GM23338 (cell line): ENCODE results near the gene ZDHHC4. TPM values are rescaled to one million over a fixed set of nuclear protein-coding genes. Genes with fewer than 3 reads are reported as not detected.

ENCODE experiments used
- ATAC-seq: fragments of 200-7000 bp; cut with Tn5 transposase; 3 replicates; pipeline ENCODE4 v1.9.1; 2020
- DNase-seq: peaks from one replicate; pipeline ENCODE4 v3.0.0-alpha.2; 2015; ENCODE audit warnings: low spot score
- H2AFZ ChIP-seq: fragments of 200-600 bp; sonication (generic); 2 replicates; pipeline ENCODE4 v1.8.0; 2016; ENCODE audit warnings: antibody characterized with exemption, mild to moderate bottlenecking, moderate library complexity
- H3F3A ChIP-seq: fragments of 200-600 bp; sonication (generic); replicated peaks from 2 replicates; pipeline ENCODE4 v1.8.0; 2017; ENCODE audit warnings: antibody characterized with exemption, mixed run types, low read depth
- H3K27ac ChIP-seq: fragments of 200-600 bp; sonication (generic); 2 replicates; pipeline ENCODE4 v1.6.1; 2016; ENCODE audit warnings: low read depth
- H3K27me3 ChIP-seq: fragments of 200-600 bp; sonication (generic); 2 replicates; pipeline ENCODE4 v1.8.0; 2016; ENCODE audit warnings: mild to moderate bottlenecking, mixed run types, moderate library complexity; ENCODE audit not compliant: insufficient read depth
- H3K36me3 ChIP-seq: fragments of 200-600 bp; sonication (generic); 2 replicates; pipeline ENCODE4 v1.8.0; 2016; ENCODE audit warnings: mild to moderate bottlenecking; ENCODE audit not compliant: insufficient read depth
- H3K4me1 ChIP-seq: fragments of 200-600 bp; sonication (generic); 2 replicates; pipeline ENCODE4 v1.8.0; 2016; ENCODE audit warnings: mild to moderate bottlenecking, moderate library complexity; ENCODE audit not compliant: insufficient read depth
- H3K4me2 ChIP-seq: fragments of 200-600 bp; sonication (generic); 2 replicates; pipeline ENCODE4 v1.7.1; 2017; ENCODE audit warnings: mixed run types
- H3K4me3 ChIP-seq: fragments of 200-600 bp; sonication (generic); 2 replicates; pipeline ENCODE4 v1.6.1; 2016; ENCODE audit warnings: mixed run types
- H3K79me2 ChIP-seq: fragments of 200-600 bp; sonication (generic); replicated peaks from 2 replicates; pipeline ENCODE4 v1.8.0; 2017; ENCODE audit warnings: mild to moderate bottlenecking; ENCODE audit not compliant: insufficient read depth
- H3K9me2 ChIP-seq: fragments of 200-600 bp; sonication (generic); 2 replicates; pipeline ENCODE4 v1.8.0; 2017; ENCODE audit not compliant: insufficient read depth
- H4K20me1 ChIP-seq: fragments of 200-600 bp; sonication (generic); replicated peaks from 2 replicates; pipeline ENCODE4 v1.8.0; 2017; ENCODE audit warnings: mild to moderate bottlenecking; ENCODE audit not compliant: insufficient read depth
- H3K27ac Mint-ChIP-seq: 2 replicates; pipeline ENCODE4 v1.8.0; 2020; ENCODE audit warnings: inconsistent platforms, mild to moderate bottlenecking, moderate library complexity, mixed read lengths
- H3K27me3 Mint-ChIP-seq: 3 replicates; pipeline ENCODE4 v1.8.0; 2022; ENCODE audit warnings: low read depth, mild to moderate bottlenecking, moderate library complexity, mixed read lengths, inconsistent platforms; ENCODE audit not compliant: insufficient read depth, poor library complexity
- H3K36me3 Mint-ChIP-seq: 3 replicates; pipeline ENCODE4 v1.8.0; 2021; ENCODE audit warnings: low read depth, mild to moderate bottlenecking, inconsistent platforms, moderate library complexity, mixed read lengths
- H3K4me1 Mint-ChIP-seq: 3 replicates; pipeline ENCODE4 v1.8.0; 2020; ENCODE audit warnings: mild to moderate bottlenecking, inconsistent platforms, mixed read lengths
- H3K4me3 Mint-ChIP-seq: 3 replicates; pipeline ENCODE4 v1.8.0; 2021; ENCODE audit warnings: moderate library complexity, mild to moderate bottlenecking, inconsistent platforms, mixed read lengths
- H3K9me3 Mint-ChIP-seq: 3 replicates; pipeline ENCODE4 v1.8.0; 2020; ENCODE audit warnings: moderate library complexity, mild to moderate bottlenecking, inconsistent platforms, mixed read lengths
- CREB1 ChIP-seq: fragments of 250-450 bp; sonication (Bioruptor Pico); IDR thresholded peaks from 2 replicates; pipeline ENCODE4 v1.5.0; 2020; ENCODE audit warnings: low read depth, mild to moderate bottlenecking, moderate library complexity
- CTCF ChIP-seq, 2 experiments: fragments of 200-600 bp in 1 of 2; sonication (generic) in 1 of 2; conservative IDR thresholded peaks; 2 replicates each; pipeline versions ENCODE4 v1.5.1 to v1.6.1; 2016 to 2017; ENCODE audit warnings: antibody characterized with exemption in 2 of 2, low read depth in 2 of 2, mild to moderate bottlenecking in 2 of 2, moderate library complexity in 1 of 2
- EZH2 ChIP-seq: fragments of 200-600 bp; sonication (generic); IDR thresholded peaks from one replicate; pipeline ENCODE4 v1.8.0; 2017; ENCODE audit warnings: antibody characterized with exemption, mild to moderate bottlenecking, low read depth; ENCODE audit not compliant: unreplicated experiment
- EZH2phosphoT487 ChIP-seq: fragments of 200-600 bp; sonication (generic); IDR thresholded peaks from one replicate; pipeline ENCODE4 v1.8.1; 2018; ENCODE audit warnings: antibody characterized with exemption; ENCODE audit not compliant: unreplicated experiment
- NANOG ChIP-seq: IDR thresholded peaks from 2 replicates; pipeline ENCODE4 v1.6.1; 2016; ENCODE audit warnings: antibody characterized with exemption, borderline replicate concordance
- ZNF331 ChIP-seq: fragments of 250-450 bp; sonication (Bioruptor Pico); IDR thresholded peaks from 2 replicates; pipeline ENCODE4 v1.5.0; 2020; ENCODE audit warnings: low read depth, mild to moderate bottlenecking, moderate library complexity
- polyA plus RNA-seq: library from polyadenylated mRNA; unstranded; fragments of >200 nt; fragmentation: Nextera tagmentation; extraction: Ambion mirVana; gene quantifications from 2 replicates; pipeline ENCODE4 v1.2.1, GENCODE V29; 2016
- total RNA-seq: library from RNA; depleted of rRNA; stranded (reverse); fragments of >200 nt; shearing (Covaris generic); gene quantifications from 2 replicates; pipeline ENCODE4 v1.2.3, GENCODE V29; 2014
- TF ChIP-seq, protein P1 (sequence below): IDR thresholded peaks from one replicate; pipeline ENCODE4 v1.6.1; 2018; ENCODE audit warnings: antibody characterized with exemption; ENCODE audit not compliant: unreplicated experiment
- TF ChIP-seq, protein P2 (sequence below): fragments of 250-450 bp; sonication (Bioruptor Pico); IDR thresholded peaks from 2 replicates; pipeline ENCODE4 v1.5.0; 2020; ENCODE audit warnings: mild to moderate bottlenecking, moderate library complexity

ZDHHC4 gene
- total and polyA plus RNA-seq, 2 experiments from 2014 or later: 31.2 to 58.9 TPM

GRCh38 chr7:6621195-6622133, 44.2 kb downstream of the ZDHHC4 start (continued):
- no peak for TF ChIP-seq CTCF (conservative IDR thresholded peaks at IDR 0.05; ENCODE audit: low read depth in 2 of 2)
- TF ChIP-seq NANOG: no peak
- no peak for TF ChIP-seq ZNF331
- TF ChIP-seq CREB1 (CRISPR knock-in tag): no peak
- TF ChIP-seq EZH2: no peak

- H3K27me3 Mint-ChIP-seq: peaks cover 8% of the 10 kb centered on the region
- H3K27me3 ChIP-seq: no peaks in the 10 kb centered on the region
- no peaks in the 10 kb centered on the region for H3K79me2 ChIP-seq
- no peaks in the 10 kb centered on the region for H3K36me3 ChIP-seq
- H3K4me1 ChIP-seq: no peaks in the 10 kb centered on the region
- no peak overlapping the region for H3K27ac ChIP-seq
- no peak for ATAC-seq
- H3K36me3 Mint-ChIP-seq: peaks cover 31% of the 10 kb centered on the region
- no peaks in the 10 kb centered on the region for H3K9me2 ChIP-seq
- peaks cover 5% of the 10 kb centered on the region; the same call in 1 of the 3 replicates for H3K9me3 Mint-ChIP-seq
- H3F3A ChIP-seq: no peaks in the 10 kb centered on the region
- H3K4me3 Mint-ChIP-seq: no peak overlapping the region
- H3K27ac Mint-ChIP-seq: no peak overlapping the region
- no peak overlapping the region for H3K4me3 ChIP-seq
- peaks cover 3% of the 10 kb centered on the region; the same call in 1 of the 3 replicates for H3K4me1 Mint-ChIP-seq
- no peak overlapping the region for H3K4me2 ChIP-seq
- H2AFZ ChIP-seq: no peak overlapping the region
- no peak for DNase-seq
- no peaks in the 10 kb centered on the region for H4K20me1 ChIP-seq
- no peak for TF ChIP-seq NANOG
- no peak for TF ChIP-seq CTCF (conservative IDR thresholded peaks at IDR 0.05; ENCODE audit: low read depth in 2 of 2)
- TF ChIP-seq, protein P1, sequence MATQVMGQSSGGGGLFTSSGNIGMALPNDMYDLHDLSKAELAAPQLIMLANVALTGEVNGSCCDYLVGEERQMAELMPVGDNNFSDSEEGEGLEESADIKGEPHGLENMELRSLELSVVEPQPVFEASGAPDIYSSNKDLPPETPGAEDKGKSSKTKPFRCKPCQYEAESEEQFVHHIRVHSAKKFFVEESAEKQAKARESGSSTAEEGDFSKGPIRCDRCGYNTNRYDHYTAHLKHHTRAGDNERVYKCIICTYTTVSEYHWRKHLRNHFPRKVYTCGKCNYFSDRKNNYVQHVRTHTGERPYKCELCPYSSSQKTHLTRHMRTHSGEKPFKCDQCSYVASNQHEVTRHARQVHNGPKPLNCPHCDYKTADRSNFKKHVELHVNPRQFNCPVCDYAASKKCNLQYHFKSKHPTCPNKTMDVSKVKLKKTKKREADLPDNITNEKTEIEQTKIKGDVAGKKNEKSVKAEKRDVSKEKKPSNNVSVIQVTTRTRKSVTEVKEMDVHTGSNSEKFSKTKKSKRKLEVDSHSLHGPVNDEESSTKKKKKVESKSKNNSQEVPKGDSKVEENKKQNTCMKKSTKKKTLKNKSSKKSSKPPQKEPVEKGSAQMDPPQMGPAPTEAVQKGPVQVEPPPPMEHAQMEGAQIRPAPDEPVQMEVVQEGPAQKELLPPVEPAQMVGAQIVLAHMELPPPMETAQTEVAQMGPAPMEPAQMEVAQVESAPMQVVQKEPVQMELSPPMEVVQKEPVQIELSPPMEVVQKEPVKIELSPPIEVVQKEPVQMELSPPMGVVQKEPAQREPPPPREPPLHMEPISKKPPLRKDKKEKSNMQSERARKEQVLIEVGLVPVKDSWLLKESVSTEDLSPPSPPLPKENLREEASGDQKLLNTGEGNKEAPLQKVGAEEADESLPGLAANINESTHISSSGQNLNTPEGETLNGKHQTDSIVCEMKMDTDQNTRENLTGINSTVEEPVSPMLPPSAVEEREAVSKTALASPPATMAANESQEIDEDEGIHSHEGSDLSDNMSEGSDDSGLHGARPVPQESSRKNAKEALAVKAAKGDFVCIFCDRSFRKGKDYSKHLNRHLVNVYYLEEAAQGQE: no peak
- TF ChIP-seq, protein P2, sequence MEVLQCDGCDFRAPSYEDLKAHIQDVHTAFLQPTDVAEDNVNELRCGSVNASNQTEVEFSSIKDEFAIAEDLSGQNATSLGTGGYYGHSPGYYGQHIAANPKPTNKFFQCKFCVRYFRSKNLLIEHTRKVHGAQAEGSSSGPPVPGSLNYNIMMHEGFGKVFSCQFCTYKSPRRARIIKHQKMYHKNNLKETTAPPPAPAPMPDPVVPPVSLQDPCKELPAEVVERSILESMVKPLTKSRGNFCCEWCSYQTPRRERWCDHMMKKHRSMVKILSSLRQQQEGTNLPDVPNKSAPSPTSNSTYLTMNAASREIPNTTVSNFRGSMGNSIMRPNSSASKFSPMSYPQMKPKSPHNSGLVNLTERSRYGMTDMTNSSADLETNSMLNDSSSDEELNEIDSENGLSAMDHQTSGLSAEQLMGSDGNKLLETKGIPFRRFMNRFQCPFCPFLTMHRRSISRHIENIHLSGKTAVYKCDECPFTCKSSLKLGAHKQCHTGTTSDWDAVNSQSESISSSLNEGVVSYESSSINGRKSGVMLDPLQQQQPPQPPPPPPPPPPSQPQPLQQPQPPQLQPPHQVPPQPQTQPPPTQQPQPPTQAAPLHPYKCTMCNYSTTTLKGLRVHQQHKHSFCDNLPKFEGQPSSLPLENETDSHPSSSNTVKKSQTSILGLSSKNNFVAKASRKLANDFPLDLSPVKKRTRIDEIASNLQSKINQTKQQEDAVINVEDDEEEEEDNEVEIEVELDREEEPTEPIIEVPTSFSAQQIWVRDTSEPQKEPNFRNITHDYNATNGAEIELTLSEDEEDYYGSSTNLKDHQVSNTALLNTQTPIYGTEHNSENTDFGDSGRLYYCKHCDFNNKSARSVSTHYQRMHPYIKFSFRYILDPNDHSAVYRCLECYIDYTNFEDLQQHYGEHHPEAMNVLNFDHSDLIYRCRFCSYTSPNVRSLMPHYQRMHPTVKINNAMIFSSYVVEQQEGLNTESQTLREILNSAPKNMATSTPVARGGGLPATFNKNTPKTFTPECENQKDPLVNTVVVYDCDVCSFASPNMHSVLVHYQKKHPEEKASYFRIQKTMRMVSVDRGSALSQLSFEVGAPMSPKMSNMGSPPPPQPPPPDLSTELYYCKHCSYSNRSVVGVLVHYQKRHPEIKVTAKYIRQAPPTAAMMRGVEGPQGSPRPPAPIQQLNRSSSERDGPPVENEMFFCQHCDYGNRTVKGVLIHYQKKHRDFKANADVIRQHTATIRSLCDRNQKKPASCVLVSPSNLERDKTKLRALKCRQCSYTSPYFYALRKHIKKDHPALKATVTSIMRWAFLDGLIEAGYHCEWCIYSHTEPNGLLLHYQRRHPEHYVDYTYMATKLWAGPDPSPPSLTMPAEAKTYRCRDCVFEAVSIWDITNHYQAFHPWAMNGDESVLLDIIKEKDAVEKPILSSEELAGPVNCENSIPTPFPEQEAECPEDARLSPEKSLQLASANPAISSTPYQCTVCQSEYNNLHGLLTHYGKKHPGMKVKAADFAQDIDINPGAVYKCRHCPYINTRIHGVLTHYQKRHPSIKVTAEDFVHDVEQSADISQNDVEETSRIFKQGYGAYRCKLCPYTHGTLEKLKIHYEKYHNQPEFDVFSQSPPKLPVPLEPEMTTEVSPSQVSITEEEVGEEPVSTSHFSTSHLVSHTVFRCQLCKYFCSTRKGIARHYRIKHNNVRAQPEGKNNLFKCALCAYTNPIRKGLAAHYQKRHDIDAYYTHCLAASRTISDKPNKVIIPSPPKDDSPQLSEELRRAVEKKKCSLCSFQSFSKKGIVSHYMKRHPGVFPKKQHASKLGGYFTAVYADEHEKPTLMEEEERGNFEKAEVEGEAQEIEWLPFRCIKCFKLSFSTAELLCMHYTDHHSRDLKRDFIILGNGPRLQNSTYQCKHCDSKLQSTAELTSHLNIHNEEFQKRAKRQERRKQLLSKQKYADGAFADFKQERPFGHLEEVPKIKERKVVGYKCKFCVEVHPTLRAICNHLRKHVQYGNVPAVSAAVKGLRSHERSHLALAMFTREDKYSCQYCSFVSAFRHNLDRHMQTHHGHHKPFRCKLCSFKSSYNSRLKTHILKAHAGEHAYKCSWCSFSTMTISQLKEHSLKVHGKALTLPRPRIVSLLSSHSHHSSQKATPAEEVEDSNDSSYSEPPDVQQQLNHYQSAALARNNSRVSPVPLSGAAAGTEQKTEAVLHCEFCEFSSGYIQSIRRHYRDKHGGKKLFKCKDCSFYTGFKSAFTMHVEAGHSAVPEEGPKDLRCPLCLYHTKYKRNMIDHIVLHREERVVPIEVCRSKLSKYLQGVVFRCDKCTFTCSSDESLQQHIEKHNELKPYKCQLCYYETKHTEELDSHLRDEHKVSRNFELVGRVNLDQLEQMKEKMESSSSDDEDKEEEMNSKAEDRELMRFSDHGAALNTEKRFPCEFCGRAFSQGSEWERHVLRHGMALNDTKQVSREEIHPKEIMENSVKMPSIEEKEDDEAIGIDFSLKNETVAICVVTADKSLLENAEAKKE: no peak
- no peak for TF ChIP-seq CREB1 (CRISPR knock-in tag)
- no peak for TF ChIP-seq EZH2phosphoT487
Observed at GRCh38 chr7:6622134-6622710, 45.0 kb downstream of the ZDHHC4 start.
